Immature natural killer cell (primary cell): ENCODE results near the gene EPB41L2. TPM values are rescaled to one million over a fixed set of nuclear protein-coding genes. Genes with fewer than 3 reads are reported as not detected.

Experiments
- DNase-seq, 3 donors: peaks; one replicate each; pipeline ENCODE4 v3.0.0; 2022; ENCODE audit warnings: mixed read lengths in 1 of 3
- H3K27ac Mint-ChIP-seq, 6 donors: one replicate each; pipeline ENCODE4 v1.8.0; 2020; ENCODE audit warnings: mixed read lengths in 6 of 6, mild to moderate bottlenecking in 5 of 6, inconsistent platforms in 4 of 6, moderate library complexity in 3 of 6
- H3K27me3 Mint-ChIP-seq, 3 donors: one replicate each; pipeline ENCODE4 v1.8.0; 2020 to 2021; ENCODE audit warnings: low read depth in 3 of 3, mild to moderate bottlenecking in 3 of 3, mixed read lengths in 3 of 3, moderate library complexity in 3 of 3, inconsistent platforms in 1 of 3
- H3K36me3 Mint-ChIP-seq, 3 donors: one replicate each; pipeline ENCODE4 v1.8.0; 2020; ENCODE audit warnings: mixed read lengths in 3 of 3, inconsistent platforms in 2 of 3, mild to moderate bottlenecking in 2 of 3
- H3K4me1 Mint-ChIP-seq, 2 donors: one replicate each; pipeline ENCODE4 v1.8.0; 2020; ENCODE audit warnings: inconsistent platforms in 2 of 2, mild to moderate bottlenecking in 2 of 2, mixed read lengths in 2 of 2, moderate library complexity in 1 of 2
- H3K4me3 Mint-ChIP-seq, 5 donors: one replicate each; pipeline ENCODE4 v1.8.0; 2020; ENCODE audit warnings: mild to moderate bottlenecking in 5 of 5, mixed read lengths in 5 of 5, inconsistent platforms in 3 of 5, moderate library complexity in 3 of 5
- H3K9me3 Mint-ChIP-seq, 6 donors: one replicate each; pipeline ENCODE4 v1.8.0; 2020; ENCODE audit warnings: mild to moderate bottlenecking in 6 of 6, mixed read lengths in 6 of 6, inconsistent platforms in 4 of 6, moderate library complexity in 3 of 6
- polyA plus RNA-seq, 3 donors: library from polyadenylated mRNA; unstranded; fragments of 300-500 nt; fragmentation: Illumina TruSeq; gene quantifications; one replicate each; pipeline ENCODE4 v1.2.3, GENCODE V29; 2021

EPB41L2 gene
- polyA plus RNA-seq, 3 donors from 2014 or later = 0.81 to 1.3 TPM; not detected in 1

- peaks cover 0 to 2% (median 0%) of the 10 kb centered on the region in 3 donors for H3K27me3 Mint-ChIP-seq
- DNase-seq = no peak
- H3K9me3 Mint-ChIP-seq = no peaks in the 10 kb centered on the region
- H3K27ac Mint-ChIP-seq = no peak overlapping the region
- H3K4me3 Mint-ChIP-seq = no peak overlapping the region
- H3K36me3 Mint-ChIP-seq = no peaks in the 10 kb centered on the region
- peaks cover 3 to 5% of the 10 kb centered on the region in 2 donors for H3K4me1 Mint-ChIP-seq
Observed at GRCh38 chr6:130851026-130851425, 212.0 kb downstream of the EPB41L2 start.

GRCh38 chr6:130849594-130849993, 213.5 kb downstream of the EPB41L2 start:
- Mint-ChIP-seq H3K27me3 (peaks cover 0 to 2% (median 0%) of the 10 kb centered on the region in 3 donors), H3K27ac (no peak overlapping the region), H3K4me3 (no peak overlapping the region), H3K4me1 (peaks cover 3 to 5% of the 10 kb centered on the region in 2 donors), H3K36me3 (no peaks in the 10 kb centered on the region), H3K9me3 (no peaks in the 10 kb centered on the region)
- DNase-seq = no peak

GRCh38 chr6:130848945-130849344, 214.1 kb downstream of the EPB41L2 start:
- peak in 1 of 3 donors; percentile 19 for DNase-seq
- Mint-ChIP-seq H3K27me3 (peaks cover 0 to 2% (median 0%) of the 10 kb centered on the region in 3 donors), H3K9me3 (no peaks in the 10 kb centered on the region), H3K27ac (no peak overlapping the region), H3K4me3 (no peak overlapping the region), H3K4me1 (peaks cover 3 to 5% of the 10 kb centered on the region in 2 donors), H3K36me3 (no peaks in the 10 kb centered on the region)

- H3K27ac Mint-ChIP-seq = no peak overlapping the region
Observed at GRCh38 chr6:130847001-130847910, 215.8 kb downstream of the EPB41L2 start.

GRCh38 chr6:130846501-130846900, 216.5 kb downstream of the EPB41L2 start:
- H3K9me3 Mint-ChIP-seq = no peaks in the 10 kb centered on the region
- no peaks in the 10 kb centered on the region for H3K27me3 Mint-ChIP-seq
- H3K27ac Mint-ChIP-seq = no peak overlapping the region
- DNase-seq = no peak
- H3K4me3 Mint-ChIP-seq = no peak overlapping the region
- H3K4me1 Mint-ChIP-seq = peaks cover 3 to 5% of the 10 kb centered on the region in 2 donors
- H3K36me3 Mint-ChIP-seq = no peaks in the 10 kb centered on the region

More at GRCh38 chr6:130847001-130847910, 215.8 kb downstream of the EPB41L2 start:
- Mint-ChIP-seq H3K4me1 (peaks cover 3 to 5% of the 10 kb centered on the region in 2 donors), H3K27me3 (no peaks in the 10 kb centered on the region), H3K36me3 (no peaks in the 10 kb centered on the region), H3K4me3 (no peak overlapping the region), H3K9me3 (no peaks in the 10 kb centered on the region)
- no peak for DNase-seq

- no peaks in the 10 kb centered on the region for H3K36me3 Mint-ChIP-seq
- H3K9me3 Mint-ChIP-seq = no peaks in the 10 kb centered on the region
- peaks cover 1 to 2% of the 10 kb centered on the region in 2 donors for H3K4me1 Mint-ChIP-seq
- no peak overlapping the region for H3K27ac Mint-ChIP-seq
- peak; percentile 39 to 56 (median 49) for DNase-seq
- H3K27me3 Mint-ChIP-seq = peaks cover 0 to 1% (median 0%) of the 10 kb centered on the region in 3 donors
- no peak overlapping the region for H3K4me3 Mint-ChIP-seq
Observed at GRCh38 chr6:130843575-130844320, 219.3 kb downstream of the EPB41L2 start.

GRCh38 chr6:130841128-130841728, 221.8 kb downstream of the EPB41L2 start:
- no peaks in the 10 kb centered on the region for H3K36me3 Mint-ChIP-seq
- no peaks in the 10 kb centered on the region for H3K4me1 Mint-ChIP-seq
- H3K9me3 Mint-ChIP-seq = no peaks in the 10 kb centered on the region
- no peak overlapping the region for H3K27ac Mint-ChIP-seq
- DNase-seq = no peak
- H3K27me3 Mint-ChIP-seq = peaks cover 0 to 1% (median 0%) of the 10 kb centered on the region in 3 donors
- H3K4me3 Mint-ChIP-seq = no peak overlapping the region

- Mint-ChIP-seq H3K27me3 (peaks cover 0 to 1% (median 0%) of the 10 kb centered on the region in 3 donors), H3K9me3 (no peaks in the 10 kb centered on the region), H3K36me3 (no peaks in the 10 kb centered on the region), H3K27ac (no peak overlapping the region), H3K4me3 (no peak overlapping the region), H3K4me1 (no peaks in the 10 kb centered on the region)
- no peak for DNase-seq
Observed at GRCh38 chr6:130840050-130840449, 223.0 kb downstream of the EPB41L2 start.

- no peaks in the 10 kb centered on the region for H3K36me3 Mint-ChIP-seq
- DNase-seq = no peak
- H3K4me3 Mint-ChIP-seq = no peak overlapping the region
- peaks cover 0 to 1% (median 0%) of the 10 kb centered on the region in 3 donors for H3K27me3 Mint-ChIP-seq
- H3K9me3 Mint-ChIP-seq = no peaks in the 10 kb centered on the region
- no peaks in the 10 kb centered on the region for H3K4me1 Mint-ChIP-seq
- H3K27ac Mint-ChIP-seq = no peak overlapping the region
Observed at GRCh38 chr6:130839379-130839778, 223.7 kb downstream of the EPB41L2 start.

GRCh38 chr6:130838951-130839350, 224.1 kb downstream of the EPB41L2 start:
- H3K4me1 Mint-ChIP-seq = no peaks in the 10 kb centered on the region
- peaks cover 0 to 1% (median 0%) of the 10 kb centered on the region in 3 donors for H3K27me3 Mint-ChIP-seq
- no peaks in the 10 kb centered on the region for H3K9me3 Mint-ChIP-seq
- DNase-seq = no peak
- no peak overlapping the region for H3K4me3 Mint-ChIP-seq
- no peaks in the 10 kb centered on the region for H3K36me3 Mint-ChIP-seq
- no peak overlapping the region for H3K27ac Mint-ChIP-seq

GRCh38 chr6:130838250-130838860, 224.7 kb downstream of the EPB41L2 start:
- Mint-ChIP-seq H3K9me3 (no peaks in the 10 kb centered on the region), H3K36me3 (no peaks in the 10 kb centered on the region)

GRCh38 chr6:130837067-130837466, 226.0 kb downstream of the EPB41L2 start:
- no peaks in the 10 kb centered on the region for H3K4me1 Mint-ChIP-seq
- no peak overlapping the region for H3K4me3 Mint-ChIP-seq
- H3K9me3 Mint-ChIP-seq = no peaks in the 10 kb centered on the region
- no peak for DNase-seq
- no peak overlapping the region for H3K27ac Mint-ChIP-seq
- no peaks in the 10 kb centered on the region for H3K36me3 Mint-ChIP-seq
- peaks cover 0 to 1% (median 0%) of the 10 kb centered on the region in 3 donors for H3K27me3 Mint-ChIP-seq

More at GRCh38 chr6:130838250-130838860, 224.7 kb downstream of the EPB41L2 start:
- H3K27me3 Mint-ChIP-seq = peaks cover 0 to 1% (median 0%) of the 10 kb centered on the region in 3 donors
- no peaks in the 10 kb centered on the region for H3K4me1 Mint-ChIP-seq
- no peak overlapping the region for H3K4me3 Mint-ChIP-seq
- H3K27ac Mint-ChIP-seq = no peak overlapping the region
- no peak for DNase-seq

- no peak overlapping the region for H3K4me3 Mint-ChIP-seq
- DNase-seq = no peak
- H3K27ac Mint-ChIP-seq = no peak overlapping the region
- H3K9me3 Mint-ChIP-seq = no peaks in the 10 kb centered on the region
- H3K4me1 Mint-ChIP-seq = no peaks in the 10 kb centered on the region
- no peaks in the 10 kb centered on the region for H3K36me3 Mint-ChIP-seq
- H3K27me3 Mint-ChIP-seq = peaks cover 0 to 1% (median 0%) of the 10 kb centered on the region in 3 donors
Observed at GRCh38 chr6:130836055-130836640, 226.9 kb downstream of the EPB41L2 start.
